Stimulated activated CD4-positive, alpha-beta T cell treated with anti-CD3 and anti-CD28 coated beads, Interleukin-1b, Interleukin-23, amount 100 ng/mL, for 48 hours (primary cell): ENCODE measurements around the gene TPRX2.
"Not testable (repeated sequence)": the region's sequence is repeated elsewhere in the genome, so short reads cannot be mapped to it uniquely, and the experiment has no call there.

Experiments
- DNase-seq: peaks from one replicate; pipeline ENCODE4 v3.0.0-alpha.2; 2020

Gene TPRX2

GRCh38 chr19:47863514-47863936, 4.5 kb downstream of the TPRX2 start:
- peak; percentile 85 for DNase-seq

GRCh38 chr19:47865166-47865565, 6.1 kb downstream of the TPRX2 start:
- no peak for DNase-seq

GRCh38 chr19:47878906-47879305, 19.9 kb downstream of the TPRX2 start:
- no peak for DNase-seq

- not testable (repeated sequence) for DNase-seq
Measured at GRCh38 chr19:47879385-47879784, 20.4 kb downstream of the TPRX2 start.

- DNase-seq, result no peak
Measured at GRCh38 chr19:47881757-47882156, 22.7 kb downstream of the TPRX2 start.

GRCh38 chr19:47882890-47883289, 23.9 kb downstream of the TPRX2 start:
- DNase-seq, result no peak

- DNase-seq, result no peak
Measured at GRCh38 chr19:47885067-47885463, 26.0 kb downstream of the TPRX2 start.

GRCh38 chr19:47886010-47886559, 27.1 kb downstream of the TPRX2 start, which contains the start of gene SULT2A1:
Gene SULT2A1 (minus strand): TSS chr19:47886315. CDS start chr19:47886257, 58 bp downstream.
- DNase-seq, result no peak

GRCh38 chr19:47890865-47891621, 32.0 kb downstream of the TPRX2 start:
- DNase-seq, result no peak

GRCh38 chr19:47891622-47891922, 32.5 kb downstream of the TPRX2 start:
- no peak for DNase-seq

- DNase-seq, result no peak
Measured at GRCh38 chr19:47891923-47892666, 33.1 kb downstream of the TPRX2 start.

GRCh38 chr19:47895165-47895782, 36.2 kb downstream of the TPRX2 start:
- no peak for DNase-seq

- no peak for DNase-seq
Measured at GRCh38 chr19:47896019-47896418, 37.0 kb downstream of the TPRX2 start.

GRCh38 chr19:47896773-47897172, 37.7 kb downstream of the TPRX2 start:
- DNase-seq, result no peak

- no peak for DNase-seq
Measured at GRCh38 chr19:47897861-47898260, 38.8 kb downstream of the TPRX2 start.

GRCh38 chr19:47899335-47899734, 40.3 kb downstream of the TPRX2 start:
- no peak for DNase-seq

GRCh38 chr19:47901370-47901769, 42.3 kb downstream of the TPRX2 start:
- DNase-seq, result no peak

- DNase-seq, result peak; percentile 77
Measured at GRCh38 chr19:47909350-47909749, 50.3 kb downstream of the TPRX2 start.

GRCh38 chr19:47910191-47910590, 51.2 kb downstream of the TPRX2 start:
- not testable (repeated sequence) for DNase-seq
